NCI-H128 (cell line): ENCODE measurements around the gene SLC25A48.

Experiments
- DNase-seq: peaks from one replicate; lab custom pipeline; 2025; ENCODE audit not compliant: unreplicated experiment; lab: John Stamatoyannopoulos, UW

Gene SLC25A48, protein sequence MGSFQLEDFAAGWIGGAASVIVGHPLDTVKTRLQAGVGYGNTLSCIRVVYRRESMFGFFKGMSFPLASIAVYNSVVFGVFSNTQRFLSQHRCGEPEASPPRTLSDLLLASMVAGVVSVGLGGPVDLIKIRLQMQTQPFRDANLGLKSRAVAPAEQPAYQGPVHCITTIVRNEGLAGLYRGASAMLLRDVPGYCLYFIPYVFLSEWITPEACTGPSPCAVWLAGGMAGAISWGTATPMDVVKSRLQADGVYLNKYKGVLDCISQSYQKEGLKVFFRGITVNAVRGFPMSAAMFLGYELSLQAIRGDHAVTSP

DNA sequence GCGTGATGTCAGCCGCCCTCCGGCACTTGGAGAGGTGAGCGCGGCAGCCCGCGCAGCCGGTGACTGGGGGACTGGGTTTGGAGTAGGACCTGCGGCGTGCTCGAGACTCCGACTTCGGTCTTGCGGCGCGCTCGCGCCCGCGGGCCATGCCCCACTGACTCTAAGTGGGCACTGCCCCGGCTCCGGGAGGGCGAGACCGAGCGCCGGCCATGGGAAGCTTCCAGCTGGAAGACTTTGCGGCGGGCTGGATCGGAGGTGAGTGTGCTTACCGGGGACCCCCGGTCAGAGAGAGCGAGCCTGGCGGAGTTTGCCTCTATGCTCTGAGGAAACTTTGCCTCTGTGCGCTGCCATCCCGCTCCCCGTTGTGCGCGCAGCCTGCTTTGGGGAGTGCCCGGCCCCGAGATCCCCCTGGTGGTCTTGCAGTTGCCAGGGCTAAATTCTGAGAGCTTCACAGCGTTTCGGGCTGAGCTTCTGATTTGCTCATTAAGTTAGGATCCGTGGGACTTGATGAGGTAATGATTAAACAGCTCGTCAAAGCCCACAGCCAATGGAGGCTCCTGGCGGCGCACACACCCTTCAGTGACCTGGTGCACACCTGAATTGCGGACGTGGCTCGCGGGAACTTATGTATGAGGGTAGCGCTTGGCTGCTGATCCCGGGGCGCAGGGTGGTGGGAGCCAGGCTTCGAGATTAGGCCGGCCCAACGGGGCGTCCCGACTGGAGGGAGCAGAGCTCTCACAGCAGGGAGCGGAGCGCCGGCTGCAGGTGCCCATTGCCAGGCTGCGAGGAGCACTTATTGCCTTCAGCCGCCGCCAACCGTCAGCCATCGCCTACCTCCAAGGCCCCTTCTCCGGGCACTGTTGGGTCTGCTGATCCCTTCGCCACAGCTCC is at the start of gene SLC25A48:
Gene SLC25A48 (plus strand): TSS at position 25 of the 891 bp plus-strand sequence. CDS start 185 bp downstream, at position 210.
- peak; percentile 38 for DNase-seq

- no peak for DNase-seq
These were observed 33.8 kb upstream of the SLC25A48 start for GRCh38 chr5:135800656-135801055.

DNA sequence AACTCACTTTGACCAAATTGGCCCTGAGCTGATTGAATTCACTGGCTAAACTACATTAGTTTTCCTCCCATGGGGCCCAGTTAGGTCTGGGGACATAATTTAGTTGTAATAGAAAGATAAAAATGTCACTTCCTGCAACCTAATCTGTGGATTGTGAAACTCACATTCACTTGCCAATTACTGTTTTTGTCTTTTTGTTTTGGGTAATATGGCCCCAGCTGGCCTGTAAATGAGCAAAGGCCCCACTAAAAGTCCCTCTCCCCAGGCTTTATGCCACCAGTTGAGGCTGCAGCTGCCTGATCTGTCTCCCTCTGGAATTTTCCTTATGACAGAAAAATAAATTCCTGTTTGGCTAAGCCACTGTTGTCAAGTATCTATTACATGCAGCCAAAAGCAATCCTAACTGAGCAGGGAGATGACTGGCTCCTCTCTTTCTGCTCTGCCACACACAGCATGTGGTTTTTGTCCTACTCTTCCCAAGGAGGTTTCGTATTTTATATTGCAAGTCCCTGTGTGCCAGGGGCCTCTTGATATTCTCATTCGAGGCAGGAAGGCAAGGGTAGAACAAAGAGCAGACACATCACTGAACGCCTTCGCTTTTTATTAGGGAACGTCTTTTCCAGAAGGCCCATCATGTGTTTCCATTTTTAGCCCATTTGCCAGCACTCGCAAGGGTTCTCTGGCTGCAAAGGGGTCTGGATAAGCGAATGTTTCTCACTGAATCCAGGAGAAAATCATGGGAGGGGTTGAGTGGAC is 24.1 kb upstream of the SLC25A48 start:
- no peak for DNase-seq

DNA sequence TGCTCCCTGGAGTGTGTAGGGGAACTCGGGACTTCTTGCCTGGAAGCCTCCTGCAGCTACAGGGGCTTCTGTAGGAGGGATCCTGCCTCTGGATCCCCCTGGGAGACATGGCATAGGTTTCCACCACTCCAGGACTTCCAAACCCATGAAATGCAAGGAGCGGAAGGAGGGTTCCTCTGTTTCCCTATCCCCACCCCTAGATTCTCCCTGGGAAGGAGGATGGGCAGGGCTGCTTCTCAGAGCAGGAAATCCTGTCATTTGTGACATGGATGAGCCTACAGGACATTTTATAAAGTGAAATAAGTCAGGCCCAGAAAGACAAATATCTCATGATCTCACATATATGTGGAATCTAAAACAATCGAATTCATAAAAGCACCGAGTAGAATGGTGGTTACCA is 23.5 kb upstream of the SLC25A48 start:
- no peak for DNase-seq

DNA sequence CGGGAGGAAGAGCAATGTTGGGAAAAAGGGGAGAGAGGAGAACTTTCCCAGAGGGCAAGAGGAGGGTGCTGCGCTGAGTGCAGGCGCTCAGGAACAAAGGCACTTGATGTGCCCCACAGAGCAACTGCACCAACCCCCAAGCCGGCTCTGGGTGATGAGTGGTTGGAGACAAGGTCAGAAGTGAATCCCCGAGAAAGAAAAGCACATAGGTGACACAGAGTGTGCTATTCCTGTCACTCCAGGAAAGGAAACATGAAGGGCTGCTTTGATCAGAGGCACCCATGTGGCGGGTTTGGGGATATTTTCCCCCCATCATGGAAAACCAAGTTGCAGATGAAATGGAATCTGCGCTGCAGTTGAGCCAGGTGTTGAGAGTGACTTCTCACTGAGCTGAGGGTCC is 20.7 kb upstream of the SLC25A48 start:
- DNase-seq, result no peak

DNA sequence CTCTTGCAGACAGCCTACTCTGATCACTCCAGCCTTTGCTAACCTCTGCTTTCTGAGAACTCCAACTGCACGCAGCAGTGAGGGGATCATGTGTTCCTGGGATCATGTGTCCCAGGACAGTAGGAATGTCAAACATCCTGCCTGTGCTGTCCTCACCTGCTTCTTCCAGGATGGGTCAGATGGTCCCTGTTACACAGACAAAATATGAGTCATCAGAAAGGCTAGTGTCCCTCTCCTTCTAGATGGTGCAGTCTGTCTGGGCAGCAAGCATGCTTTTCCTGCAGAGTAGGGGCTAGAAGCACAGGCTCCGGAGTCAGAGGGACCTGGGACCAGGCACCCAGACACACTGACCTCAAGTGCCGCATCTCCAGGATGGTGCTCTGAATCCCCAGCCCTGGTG is 20.1 kb upstream of the SLC25A48 start:
- DNase-seq, result no peak

- no peak for DNase-seq
These were observed 19.7 kb upstream of the SLC25A48 start for GRCh38 chr5:135814812-135815211.

- no peak for DNase-seq
These were observed 13.2 kb upstream of the SLC25A48 start for GRCh38 chr5:135821061-135821801.

- DNase-seq, result no peak
These were observed 12.7 kb upstream of the SLC25A48 start for GRCh38 chr5:135821802-135822201.

- no peak for DNase-seq
These were observed 12.2 kb upstream of the SLC25A48 start for GRCh38 chr5:135822286-135822685.

DNA sequence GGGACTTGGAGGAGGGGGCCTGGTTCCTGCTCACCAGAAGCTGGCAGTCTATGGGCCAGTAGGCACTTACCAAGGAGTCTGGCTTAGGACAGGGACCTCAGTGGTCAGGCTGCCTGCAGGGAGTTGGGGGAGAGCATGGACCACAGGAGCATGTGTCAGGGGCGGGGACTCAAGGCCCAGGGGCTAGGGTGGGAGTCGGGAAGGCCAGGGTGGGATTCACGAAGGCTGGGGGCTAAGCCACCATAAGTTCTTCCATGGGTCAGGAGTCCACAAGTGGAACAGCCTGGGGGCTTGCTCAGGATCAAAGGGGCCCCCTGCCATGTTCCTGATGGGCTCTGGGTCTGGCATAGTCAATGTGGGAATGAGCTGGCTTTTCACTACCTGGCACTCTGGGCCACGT is 11.5 kb upstream of the SLC25A48 start:
- no peak for DNase-seq

- no peak for DNase-seq
These were observed 10.6 kb upstream of the SLC25A48 start for GRCh38 chr5:135823881-135824280.

GRCh38 chr5:135824541-135825041 is 9.9 kb upstream of the SLC25A48 start:
- no peak for DNase-seq

DNA sequence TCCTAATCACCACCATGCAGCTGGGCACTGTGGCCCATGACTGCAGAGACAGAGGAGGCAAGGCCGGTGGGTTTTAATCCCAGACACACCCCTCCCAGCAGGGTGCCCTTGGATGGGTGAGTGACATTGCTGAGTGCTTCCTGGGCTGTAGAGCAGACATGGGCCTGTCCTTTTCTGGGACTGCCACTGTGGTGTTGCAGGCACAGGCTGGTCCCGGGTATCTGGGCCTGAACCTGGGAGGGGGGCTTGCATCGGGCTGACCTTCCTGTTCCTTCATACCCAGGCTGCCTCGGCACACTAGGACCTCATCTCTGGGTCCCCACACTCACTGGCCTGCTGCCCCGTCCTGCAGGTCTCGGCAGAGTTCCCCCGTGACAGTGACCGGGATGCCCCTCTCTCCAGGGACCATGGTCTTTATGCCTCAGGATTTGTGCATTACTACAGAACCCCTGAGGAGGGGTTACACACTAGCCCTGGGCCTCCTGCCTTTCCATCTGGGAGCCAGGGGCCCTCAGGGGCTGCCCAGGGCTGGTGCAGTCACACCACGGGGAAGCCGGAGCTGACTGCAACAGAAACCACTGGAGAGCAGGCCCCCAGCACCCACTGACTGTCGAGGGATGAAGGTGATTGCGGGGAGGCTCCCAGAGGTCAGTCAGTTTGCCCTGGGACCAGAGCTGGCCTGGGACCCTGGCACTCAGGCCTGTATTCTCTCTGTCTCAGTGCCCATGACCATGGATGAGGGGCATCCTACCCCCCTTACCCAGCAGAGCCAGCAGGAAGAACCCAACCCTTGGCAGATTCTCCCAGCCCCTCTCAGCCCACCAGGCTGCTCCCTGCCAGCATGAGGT is 8.9 kb upstream of the SLC25A48 start:
- DNase-seq, result no peak

GRCh38 chr5:135826221-135826525 is 8.3 kb upstream of the SLC25A48 start:
- no peak for DNase-seq

DNA sequence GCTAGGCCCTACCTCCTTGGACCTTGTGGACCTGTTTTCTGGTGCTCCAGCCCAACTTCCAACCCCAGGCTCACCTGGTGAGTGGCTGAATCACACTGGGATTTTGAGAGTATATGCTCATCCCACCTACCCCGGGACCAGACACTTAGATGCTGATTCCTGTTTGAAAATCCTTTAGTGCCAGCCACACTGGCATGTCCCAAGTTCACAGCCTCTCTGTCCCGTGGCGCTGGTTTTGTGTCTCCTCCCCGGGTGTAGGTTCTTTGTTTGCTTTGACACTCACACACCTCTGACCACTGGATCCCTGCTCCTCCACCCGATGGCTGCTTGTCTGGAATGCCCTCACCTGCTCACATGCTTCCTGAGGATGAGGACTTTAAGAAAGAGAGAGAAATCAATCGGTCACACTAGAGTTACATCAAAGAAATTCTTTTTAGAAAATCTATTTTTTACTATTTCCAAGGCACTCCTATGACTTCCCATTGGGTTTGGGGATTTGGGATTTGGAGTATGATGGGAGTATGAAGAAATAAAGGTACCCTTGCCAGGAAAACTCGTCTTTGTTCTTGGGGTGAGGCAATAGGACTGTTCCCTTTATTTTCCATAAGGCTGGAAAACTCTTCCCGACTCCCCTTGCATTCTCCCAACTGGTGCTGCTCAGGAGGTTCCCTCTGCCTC is 7.3 kb upstream of the SLC25A48 start:
- DNase-seq, result no peak

GRCh38 chr5:135827965-135828781 is 6.3 kb upstream of the SLC25A48 start:
- DNase-seq, result no peak

- no peak for DNase-seq
These were observed 5.7 kb upstream of the SLC25A48 start for GRCh38 chr5:135828782-135829127.

DNA sequence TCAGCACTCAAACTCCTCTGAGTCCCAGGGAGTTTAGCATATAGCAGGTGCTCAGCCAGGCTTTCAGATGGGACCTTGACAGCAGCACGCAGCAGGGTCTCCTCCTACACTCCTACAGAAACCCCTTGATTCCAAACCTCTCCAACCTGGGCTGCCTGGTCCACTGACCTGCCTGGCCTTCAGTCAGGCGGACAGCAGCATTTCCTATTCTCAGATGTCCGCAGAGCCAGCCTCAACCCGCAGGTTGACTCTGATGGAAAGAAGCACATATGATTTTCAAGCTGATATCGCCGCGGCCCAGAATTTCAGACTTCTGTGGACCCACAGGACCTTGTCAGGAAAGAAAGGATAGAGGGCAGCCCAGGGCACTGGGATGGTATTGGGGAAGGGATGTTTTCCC is 5.3 kb upstream of the SLC25A48 start:
- no peak for DNase-seq
